AG04449 (cell line): ENCODE results near the gene COPZ1.
A peak's percentile ranks its signal among the peaks of the same experiment; 100 is the strongest.

Experiments
- CTCF ChIA-PET: fragments of 350-600 bp; formaldehyde crosslinking; extraction: SDS; loops from one replicate; lab custom pipeline; 2021; ENCODE audit warnings: antibody characterized with exemption; lab: Yijun Ruan, JAX
- POLR2A ChIA-PET: fragments of 400-600, 350-600 bp; formaldehyde crosslinking; extraction: SDS; loops from one replicate; lab custom pipeline; 2020; ENCODE audit warnings: antibody characterized with exemption, inconsistent platforms; lab: Yijun Ruan, JAX
- DNase-seq: peaks from one replicate; pipeline ENCODE4 v3.0.0-alpha.2; 2010; ENCODE audit warnings: low read depth, low spot score
- H3K4me3 ChIP-seq: 2 replicates; pipeline ENCODE4 v1.5.1; 2011; ENCODE audit warnings: low read depth, mild to moderate bottlenecking, control low read depth, low read length
- TF ChIP-seq, protein P1 (sequence below): IDR thresholded peaks from one replicate; pipeline ENCODE4 v1.5.1; 2011; ENCODE audit warnings: mild to moderate bottlenecking, moderate library complexity, low read length, control low read depth, inconsistent platforms; ENCODE audit not compliant: insufficient read depth; ENCODE audit errors: missing control alignments

Gene COPZ1

DNA sequence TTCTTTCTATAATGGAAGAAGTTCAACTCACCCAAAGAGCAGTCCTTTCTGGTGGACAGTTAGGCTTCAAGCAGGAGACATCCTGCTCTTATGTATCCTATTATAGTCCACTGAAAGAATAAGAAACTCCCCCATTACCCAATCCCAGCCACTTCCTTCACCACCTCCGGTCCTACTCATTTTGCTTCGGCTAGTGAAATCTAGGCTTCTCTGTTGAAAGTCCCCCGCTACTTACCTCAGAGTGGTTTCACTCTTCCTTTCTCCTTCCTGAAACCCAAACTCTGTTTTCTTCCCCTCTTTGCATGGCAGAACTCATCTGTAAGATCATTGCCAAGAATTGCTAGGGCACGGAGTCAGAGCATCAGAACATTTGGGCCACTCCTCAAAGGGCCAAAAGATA lies 39.5 kb downstream of the COPZ1 start, which contains the start of gene GPR84:
TSS of gene GPR84 (minus strand) at position 74 of the 400 bp plus-strand sequence. CDS start 635 bp downstream, outside the sequence.
- ChIA-PET POLR2A (no interaction called here), CTCF (no interaction called here)
- H3K4me3 ChIP-seq = no peak within 1 kb of the TSS
- no peak for DNase-seq
- TF ChIP-seq, protein P1, sequence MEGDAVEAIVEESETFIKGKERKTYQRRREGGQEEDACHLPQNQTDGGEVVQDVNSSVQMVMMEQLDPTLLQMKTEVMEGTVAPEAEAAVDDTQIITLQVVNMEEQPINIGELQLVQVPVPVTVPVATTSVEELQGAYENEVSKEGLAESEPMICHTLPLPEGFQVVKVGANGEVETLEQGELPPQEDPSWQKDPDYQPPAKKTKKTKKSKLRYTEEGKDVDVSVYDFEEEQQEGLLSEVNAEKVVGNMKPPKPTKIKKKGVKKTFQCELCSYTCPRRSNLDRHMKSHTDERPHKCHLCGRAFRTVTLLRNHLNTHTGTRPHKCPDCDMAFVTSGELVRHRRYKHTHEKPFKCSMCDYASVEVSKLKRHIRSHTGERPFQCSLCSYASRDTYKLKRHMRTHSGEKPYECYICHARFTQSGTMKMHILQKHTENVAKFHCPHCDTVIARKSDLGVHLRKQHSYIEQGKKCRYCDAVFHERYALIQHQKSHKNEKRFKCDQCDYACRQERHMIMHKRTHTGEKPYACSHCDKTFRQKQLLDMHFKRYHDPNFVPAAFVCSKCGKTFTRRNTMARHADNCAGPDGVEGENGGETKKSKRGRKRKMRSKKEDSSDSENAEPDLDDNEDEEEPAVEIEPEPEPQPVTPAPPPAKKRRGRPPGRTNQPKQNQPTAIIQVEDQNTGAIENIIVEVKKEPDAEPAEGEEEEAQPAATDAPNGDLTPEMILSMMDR = no peak

DNA sequence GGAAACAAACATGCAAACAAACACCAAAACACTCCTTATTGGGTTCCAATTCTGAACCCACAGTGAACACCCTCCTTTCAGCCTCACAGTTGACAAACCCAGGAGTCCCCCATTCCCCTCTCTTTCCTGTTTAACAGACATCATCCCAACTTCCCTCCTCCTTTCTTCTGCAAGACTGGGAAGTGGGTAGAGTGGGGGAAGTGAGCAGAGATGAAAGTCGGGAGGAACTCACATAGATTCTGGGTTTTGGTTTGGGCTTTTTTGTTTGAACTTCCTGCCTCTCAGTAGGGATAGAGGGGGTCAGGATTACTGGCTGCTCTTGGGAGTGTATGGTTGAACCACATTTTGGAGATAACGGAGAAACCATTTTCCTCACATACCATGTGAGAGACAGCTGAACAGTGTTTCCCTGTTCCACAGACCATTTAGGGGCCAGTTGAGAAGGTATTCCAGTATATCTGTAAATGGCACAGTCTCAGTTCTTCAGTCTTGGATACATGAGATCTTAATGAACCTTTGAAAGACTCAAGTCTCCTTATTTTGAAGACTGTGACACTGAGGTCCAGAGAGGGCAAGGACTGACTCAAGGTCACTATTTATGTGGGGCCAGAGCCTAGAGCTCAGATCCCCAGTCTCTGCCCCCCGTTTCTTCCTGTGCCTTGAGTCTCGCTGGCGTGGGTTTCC lies 43.2 kb downstream of the COPZ1 start:
- POLR2A ChIA-PET = interaction anchor here (0.9 to 1.4 kb wide), 3 partner anchors 9 to 79 kb away, joined by 3 to 4 read pairs (median 3); no protein-coding TSS in a partner anchor
- H3K4me3 ChIP-seq = no peak overlapping the region

DNA sequence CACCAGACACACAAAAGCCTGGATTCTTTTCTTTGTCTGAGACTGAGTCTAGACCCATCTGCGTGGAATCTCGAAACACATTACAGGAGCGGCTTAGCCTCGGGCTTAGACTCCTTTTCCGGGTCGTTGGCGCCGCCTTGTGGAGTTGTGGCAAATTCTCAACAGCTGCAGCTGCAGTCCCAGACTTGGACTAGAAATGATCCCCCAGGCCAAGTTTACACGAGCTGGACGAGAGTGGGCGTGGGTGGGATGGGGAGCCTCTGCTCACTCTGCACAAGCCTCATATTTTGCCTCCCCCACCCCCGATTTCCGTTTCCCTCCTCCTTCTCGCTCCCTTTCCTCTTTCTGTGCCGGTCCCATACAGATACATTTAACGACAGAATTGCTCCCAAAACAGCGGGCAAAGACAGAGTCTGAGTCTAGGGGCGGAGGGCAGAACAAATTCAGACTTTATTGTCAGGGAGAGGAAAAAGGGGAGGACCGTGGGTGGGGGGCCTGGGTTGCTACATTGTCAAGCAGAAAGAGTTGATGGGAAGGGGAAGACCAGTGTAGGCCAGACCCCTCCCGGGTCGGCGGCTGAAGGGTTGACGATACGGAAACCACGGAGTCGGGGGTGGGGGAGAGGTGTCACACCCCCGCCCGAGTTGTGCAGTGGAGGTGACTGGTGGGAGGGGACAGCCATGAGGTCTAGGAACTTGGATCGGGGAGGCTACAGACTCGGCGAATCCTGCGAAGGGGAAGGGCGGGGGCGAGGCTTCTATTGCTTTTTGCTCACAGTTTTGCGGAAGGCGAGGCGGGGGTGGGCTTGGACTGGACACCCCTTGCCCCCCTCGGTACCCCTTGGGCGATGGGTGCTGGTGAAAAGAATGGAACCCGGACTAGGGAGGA lies 44.0 kb downstream of the COPZ1 start:
- DNase-seq = peak; percentile 34
- POLR2A ChIA-PET = interaction anchor here (0.5 to 1.4 kb wide), 4 partner anchors 10 to 116 kb away, joined by 3 to 4 read pairs (median 3); no protein-coding TSS in a partner anchor
- no peak overlapping the region for H3K4me3 ChIP-seq
- TF ChIP-seq, protein P1 = peak; percentile 85
- CTCF ChIA-PET = interaction anchor here (0.6 to 4.1 kb wide), 49 partner anchors 8 to 384 kb away, joined by 3 to 59 read pairs (median 5); partner anchors contain the start of genes CBX5, COPZ1, HNRNPA1 and HOXC10

More for the DNA sequence above, 43.2 kb downstream of the COPZ1 start:
- CTCF ChIA-PET = interaction anchor here (0.7 to 4.1 kb wide), 48 partner anchors 8 to 341 kb away, joined by 3 to 59 read pairs (median 6); partner anchors contain the start of genes CBX5, COPZ1, HNRNPA1 and ZNF385A
- no peak for DNase-seq
- TF ChIP-seq, protein P1 = no peak

DNA sequence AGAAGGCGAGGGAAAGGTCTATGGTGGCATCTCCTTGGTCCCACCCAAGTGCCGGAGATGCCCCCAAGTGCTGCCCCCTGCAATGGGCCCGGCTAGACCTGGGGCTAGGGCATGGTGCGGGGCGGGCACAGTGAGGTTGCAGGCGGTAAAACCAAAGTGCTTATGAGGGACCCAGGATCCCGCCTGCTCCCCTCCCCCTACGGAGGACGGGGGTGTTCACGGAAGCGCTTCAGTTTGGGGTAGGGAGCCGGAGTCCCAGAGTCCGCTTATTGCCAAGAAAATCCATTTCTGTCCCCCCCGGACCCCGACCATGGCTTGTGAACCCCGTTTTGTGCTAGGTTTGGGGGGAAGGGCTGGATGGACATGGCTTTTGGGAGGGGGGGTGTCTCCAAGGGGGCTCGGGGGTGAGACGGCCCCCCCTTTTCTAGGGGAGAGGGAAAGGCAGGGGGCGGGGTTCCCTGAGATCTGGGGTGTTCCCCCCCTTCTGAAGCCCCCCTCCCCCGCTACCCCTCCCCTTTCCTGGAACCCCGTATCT lies 44.7 kb downstream of the COPZ1 start:
- no peak overlapping the region; the same call in 1 of the 2 replicates for H3K4me3 ChIP-seq
- TF ChIP-seq, protein P1 = no peak
- ChIA-PET POLR2A (interaction anchor here (0.6 to 1.6 kb wide), 2 partner anchors 42 to 45 kb away, joined by 3 read pairs; partner anchors contain the start of gene COPZ1), CTCF (interaction anchor here (0.7 to 7.1 kb wide), 39 partner anchors 10 to 364 kb away, joined by 3 to 129 read pairs (median 6); partner anchors contain the start of genes COPZ1 and ZNF385A)
- no peak for DNase-seq

DNA sequence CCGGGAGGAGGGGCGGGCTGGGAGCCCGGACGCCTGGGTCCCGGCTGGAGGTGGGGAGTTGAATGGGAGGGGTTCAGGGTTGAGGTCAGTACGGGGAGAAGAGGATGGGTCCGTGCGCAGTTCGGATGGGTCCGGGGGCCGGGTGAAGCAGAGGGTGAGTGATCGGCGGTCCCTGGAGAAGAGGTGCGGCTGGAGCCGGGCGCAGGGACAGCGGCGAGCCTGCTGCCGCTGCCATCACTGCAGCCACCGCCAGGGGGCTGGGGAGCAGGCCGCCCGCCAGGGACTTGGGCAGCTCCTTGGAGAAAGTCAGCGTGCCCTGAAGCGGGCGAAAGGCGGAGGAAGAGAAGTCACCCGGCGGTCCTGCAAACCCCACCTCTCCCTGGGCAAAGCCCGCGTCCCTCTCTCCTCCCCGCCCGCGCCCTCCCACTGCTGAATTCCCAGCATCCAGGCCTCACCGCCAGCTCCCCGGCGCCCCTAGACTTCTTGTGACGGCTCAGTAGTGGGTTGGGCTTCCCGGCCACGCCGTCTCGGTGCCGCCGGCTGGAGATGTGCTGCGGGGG lies 45.3 kb downstream of the COPZ1 start:
- CTCF ChIA-PET = interaction anchor here (0.7 to 7.1 kb wide), 60 partner anchors 10 to 384 kb away, joined by 3 to 129 read pairs (median 5); partner anchors contain the start of genes CBX5, COPZ1, HOXC8 and ZNF385A
- peak overlapping the region; percentile 54 for H3K4me3 ChIP-seq
- DNase-seq = peak; percentile 19

More for the DNA sequence above, 45.3 kb downstream of the COPZ1 start:
- TF ChIP-seq, protein P1 = peak; percentile 98
- POLR2A ChIA-PET = interaction anchor here (0.6 to 1.6 kb wide), 3 partner anchors 41 to 355 kb away, joined by 3 read pairs; partner anchors contain the start of gene COPZ1
